Peyer's patch (tissue), 4 donors: ENCODE measurements around the gene TH. TPM values are rescaled to one million over a fixed set of nuclear protein-coding genes. Genes with fewer than 3 reads are reported as not detected.

ENCODE experiments used
- DNase-seq, 3 donors: peaks; one replicate each; pipeline ENCODE4 v3.0.0-alpha.2; 2017 to 2019
- H3K27ac ChIP-seq, 4 donors: fragments of 200-600 bp; sonication (generic); one replicate each; pipeline ENCODE4 v1.5.1; 2016 to 2019
- H3K27me3 ChIP-seq, 2 donors: fragments of 200-600 bp; sonication (generic); one replicate each; pipeline ENCODE4 v1.5.1; 2019
- H3K36me3 ChIP-seq, 3 donors: fragments of 200-600 bp; sonication (generic); one replicate each; pipeline ENCODE4 v1.5.1; 2016 to 2019
- H3K4me1 ChIP-seq, 4 donors: fragments of 200-600 bp; sonication (generic); one replicate each; pipeline ENCODE4 v1.5.1; 2016 to 2019
- H3K4me3 ChIP-seq, 4 donors: fragments of 200-600 bp; sonication (generic); 1 replicate in 3 of 4; 2 replicates in 1 of 4; pipeline ENCODE4 v1.5.1; 2016 to 2019; ENCODE audit warnings: mild to moderate bottlenecking in 1 of 4
- H3K9me3 ChIP-seq, 4 donors: fragments of 200-600 bp; sonication (generic); one replicate each; pipeline ENCODE4 v1.5.1; 2016 to 2019; ENCODE audit warnings: mild to moderate bottlenecking in 1 of 4
- CTCF ChIP-seq, 6 experiments: fragments of 450-650 bp in 4 of 6; fragments of 200-600 bp in 2 of 6; sonication (generic) in 1 of 6; IDR thresholded peaks; one replicate each; pipeline ENCODE4 v1.5.1; 2017 to 2019; ENCODE audit warnings: antibody characterized with exemption in 6 of 6, mild to moderate bottlenecking in 3 of 6, moderate library complexity in 1 of 6
- POLR2A ChIP-seq, 2 donors: fragments of 450-650 bp; IDR thresholded peaks; one replicate each; pipeline ENCODE4 v1.5.1; 2017; ENCODE audit warnings: antibody characterized with exemption in 2 of 2, mild to moderate bottlenecking in 2 of 2, moderate library complexity in 2 of 2
- total RNA-seq, 4 donors: library from RNA; depleted of rRNA; stranded (reverse); fragments of >200 nt; gene quantifications; one replicate each; pipeline ENCODE4 v1.1.0, GENCODE V29; 2016

Gene TH
- total RNA-seq, 4 donors from 2014 or later = 1.7 TPM; not detected in 3

DNA sequence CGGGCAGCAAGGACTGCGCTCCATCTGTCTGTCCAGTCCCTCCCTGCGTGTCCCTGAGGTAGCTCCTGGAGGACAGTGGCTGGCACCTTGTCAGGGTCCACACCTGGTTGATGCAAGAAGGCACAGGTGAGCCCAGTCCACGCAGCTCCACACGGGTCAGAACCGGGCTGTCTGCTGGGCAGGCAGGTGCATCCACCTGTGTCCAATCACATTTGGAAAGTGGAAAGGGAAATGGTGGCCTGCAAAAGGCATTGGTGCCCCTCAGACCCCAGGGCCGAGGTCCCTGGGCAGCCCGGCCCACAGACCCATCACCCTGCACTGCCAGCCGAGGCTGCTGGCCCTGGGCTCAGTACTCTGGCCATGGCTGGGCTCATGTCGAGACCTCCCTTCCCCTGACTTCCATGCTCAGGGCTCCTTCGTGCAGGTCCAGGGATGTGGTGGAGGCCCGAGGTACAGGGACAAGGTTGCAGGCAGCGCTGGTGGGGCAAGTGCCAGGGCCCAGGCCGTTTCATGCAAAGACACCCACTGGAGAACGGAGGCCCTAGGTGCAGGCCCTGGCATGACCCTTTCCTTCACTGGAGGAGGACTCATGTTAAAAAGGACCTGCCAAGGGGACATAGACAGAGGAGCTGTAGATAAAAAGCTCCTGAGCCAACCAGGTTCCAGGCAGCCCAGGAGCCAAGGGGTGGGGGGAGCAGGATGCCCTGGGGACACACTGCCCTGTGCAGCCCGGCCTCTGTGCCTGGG, 38.9 kb upstream of the TH start:
- Histone ChIP-seq H3K36me3 (no peaks in the 10 kb centered on the region), H3K27ac (peak overlapping the region in 1 of 4 donors; percentile 39), H3K4me1 (peaks cover 0 to 23% (median 0%) of the 10 kb centered on the region in 4 donors), H3K9me3 (peaks cover 0 to 4% (median 0%) of the 10 kb centered on the region in 4 donors), H3K4me3 (no peak overlapping the region), H3K27me3 (no peaks in the 10 kb centered on the region)
- DNase-seq = peak in 2 of 3 donors; percentile 40 to 51
- TF ChIP-seq POLR2A (IDR thresholded peaks at IDR 0.05) (no peak), CTCF (IDR thresholded peaks at IDR 0.05) (no peak)

DNA sequence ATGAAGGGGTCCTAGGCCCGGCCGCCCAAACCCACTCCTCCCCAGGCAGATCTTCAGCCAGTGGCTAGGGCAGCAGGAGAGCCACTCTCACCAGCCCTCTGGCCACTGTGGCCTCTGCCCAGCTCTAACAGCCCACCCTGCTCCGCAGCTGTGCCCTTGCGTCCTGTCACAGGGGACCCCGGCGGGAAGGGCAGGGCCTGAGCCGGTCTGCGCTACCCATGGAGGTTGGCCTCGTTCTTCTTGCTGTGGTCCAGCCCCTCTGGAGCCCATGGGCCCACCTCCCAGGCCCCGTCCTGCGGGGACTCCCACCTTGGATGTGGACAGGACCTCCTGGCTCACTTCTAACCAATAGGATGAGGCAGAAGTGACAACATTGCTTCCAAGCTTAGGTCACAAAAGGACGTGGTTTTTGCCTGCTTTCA, 38.3 kb upstream of the TH start:
- Histone ChIP-seq H3K9me3 (peaks cover 0 to 4% (median 0%) of the 10 kb centered on the region in 4 donors), H3K4me1 (peaks cover 0 to 23% (median 0%) of the 10 kb centered on the region in 4 donors), H3K27me3 (no peaks in the 10 kb centered on the region), H3K36me3 (no peaks in the 10 kb centered on the region), H3K27ac (peak overlapping the region in 1 of 4 donors; percentile 39), H3K4me3 (no peak overlapping the region)
- TF ChIP-seq CTCF (IDR thresholded peaks at IDR 0.05) = no peak
- no peak for TF ChIP-seq POLR2A (IDR thresholded peaks at IDR 0.05)
- peak in 1 of 3 donors; percentile 39 for DNase-seq

GRCh38 chr11:2209370-2209801, 37.8 kb upstream of the TH start:
- TF ChIP-seq POLR2A (IDR thresholded peaks at IDR 0.05) (no peak), CTCF (IDR thresholded peaks at IDR 0.05) (no peak)
- H3K27me3 ChIP-seq = no peaks in the 10 kb centered on the region
- no peak overlapping the region for H3K27ac ChIP-seq
- peaks cover 0 to 23% (median 0%) of the 10 kb centered on the region in 4 donors for H3K4me1 ChIP-seq
- H3K36me3 ChIP-seq = no peaks in the 10 kb centered on the region
- peak in 2 of 3 donors; percentile 37 to 47 for DNase-seq
- peaks cover 0 to 4% (median 0%) of the 10 kb centered on the region in 4 donors for H3K9me3 ChIP-seq
- H3K4me3 ChIP-seq = no peak overlapping the region

DNA sequence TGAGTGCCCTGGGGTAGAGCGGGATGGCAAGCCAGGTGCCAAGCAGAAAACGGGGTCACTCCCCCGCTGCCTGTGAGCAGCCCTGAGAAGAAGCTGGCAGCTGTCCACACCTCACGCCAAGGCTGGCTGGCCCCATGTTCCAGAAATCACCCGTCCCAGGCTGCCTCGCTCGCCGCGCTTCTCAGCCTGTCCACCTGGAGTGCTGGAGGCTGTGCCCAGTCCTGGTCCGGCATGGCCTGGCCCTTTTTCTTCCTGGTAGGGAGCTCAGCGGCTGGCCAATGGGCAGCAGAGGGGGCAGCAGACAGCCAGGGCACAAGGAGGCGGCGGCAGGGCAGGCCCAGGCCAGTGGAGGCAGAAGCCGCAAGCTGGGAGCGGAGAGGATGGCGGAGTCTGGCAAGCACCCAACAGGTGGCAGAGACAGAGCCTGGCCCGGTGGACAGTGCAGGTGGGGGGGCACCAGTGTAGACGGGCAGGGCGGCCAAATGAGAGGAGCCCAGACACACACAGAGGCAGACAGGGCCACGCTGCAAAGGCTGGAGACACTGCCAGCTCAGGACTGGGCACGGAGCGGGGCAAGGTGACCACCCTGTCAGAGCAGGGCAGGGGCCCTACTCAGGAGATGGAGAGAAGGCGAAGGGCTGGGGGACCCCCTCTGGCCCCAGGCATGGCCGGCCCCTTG, 37.2 kb upstream of the TH start:
- peak in 2 of 3 donors; percentile 44 to 55 for DNase-seq
- Histone ChIP-seq H3K36me3 (no peaks in the 10 kb centered on the region), H3K27ac (no peak overlapping the region), H3K27me3 (no peaks in the 10 kb centered on the region), H3K4me1 (peaks cover 0 to 26% (median 0%) of the 10 kb centered on the region in 4 donors), H3K9me3 (peaks cover 0 to 4% (median 0%) of the 10 kb centered on the region in 4 donors), H3K4me3 (no peak overlapping the region)
- TF ChIP-seq POLR2A (IDR thresholded peaks at IDR 0.05) (no peak), CTCF (IDR thresholded peaks at IDR 0.05) (peak in 1 of 6 experiments; percentile 5)

DNA sequence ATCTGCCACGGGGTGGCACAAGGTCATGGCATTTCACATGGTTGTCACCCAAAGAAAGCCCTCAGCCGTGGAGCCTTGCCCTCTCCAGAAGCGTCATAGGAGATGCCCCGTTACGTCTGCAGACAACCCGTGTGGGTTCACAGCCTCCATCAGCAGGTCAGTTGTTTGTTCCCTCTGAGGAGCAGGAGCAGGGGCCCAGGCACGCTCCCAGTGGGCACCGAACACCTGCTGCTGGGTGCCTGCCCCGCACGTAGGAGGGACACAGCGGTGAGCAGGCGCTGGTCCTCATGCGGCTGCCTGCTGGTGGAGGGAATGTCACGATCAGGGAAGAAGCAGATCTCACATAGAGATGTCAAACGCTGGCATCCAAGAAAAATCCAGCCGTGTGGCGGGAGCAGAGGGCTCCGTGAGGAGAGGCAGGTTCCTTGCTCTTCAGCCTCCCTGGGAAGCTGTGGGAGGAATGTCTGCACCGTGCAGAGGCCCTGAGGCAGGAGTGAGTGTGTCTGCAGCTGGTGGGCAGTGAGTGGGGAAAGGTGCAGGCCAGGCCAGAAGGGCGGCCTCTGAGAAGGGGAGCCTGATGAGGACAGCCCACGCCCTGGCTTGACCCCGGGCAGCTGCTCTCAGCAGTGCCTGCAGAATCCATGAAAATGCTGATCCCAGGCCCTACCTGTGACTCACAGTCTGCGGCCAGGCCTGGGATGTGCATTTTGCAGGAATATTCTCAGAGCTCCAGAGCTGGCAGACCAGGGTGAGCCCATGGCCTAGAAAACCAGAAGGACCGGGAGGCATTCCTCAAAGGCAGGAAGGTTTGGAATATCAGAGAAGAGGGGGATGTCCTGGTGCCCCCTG, 36.4 kb upstream of the TH start:
- H3K27ac ChIP-seq = no peak overlapping the region
- DNase-seq = peak in 2 of 3 donors; percentile 25 to 36
- TF ChIP-seq POLR2A (IDR thresholded peaks at IDR 0.05) (no peak), CTCF (IDR thresholded peaks at IDR 0.05) (no peak)

More for the DNA sequence above, 36.4 kb upstream of the TH start:
- Histone ChIP-seq H3K36me3 (no peaks in the 10 kb centered on the region), H3K4me1 (peaks cover 0 to 34% (median 0%) of the 10 kb centered on the region in 4 donors), H3K4me3 (no peak overlapping the region), H3K27me3 (no peaks in the 10 kb centered on the region), H3K9me3 (peaks cover 0 to 4% (median 0%) of the 10 kb centered on the region in 4 donors)
